GM21526 (cell line): ENCODE data around the gene CYP4F12.
"Not testable (repeated sequence)": the region's sequence is repeated elsewhere in the genome, so short reads cannot be mapped to it uniquely, and the experiment has no call there.

Experiments
- ATAC-seq: cut with Tn5 transposase; IDR thresholded peaks from one replicate; pipeline ENCODE4 v1.9.1; 2021; ENCODE audit warnings: moderate library complexity; ENCODE audit not compliant: unreplicated experiment, low FRiP score

CYP4F12 gene

GRCh38 chr19:15649526-15649925 is 23.4 kb upstream of the CYP4F12 start:
- ATAC-seq: no peak

GRCh38 chr19:15650123-15650522 is 22.8 kb upstream of the CYP4F12 start:
- ATAC-seq: not testable (repeated sequence)

- no peak for ATAC-seq
Measured at GRCh38 chr19:15651791-15652190, 21.1 kb upstream of the CYP4F12 start.

DNA sequence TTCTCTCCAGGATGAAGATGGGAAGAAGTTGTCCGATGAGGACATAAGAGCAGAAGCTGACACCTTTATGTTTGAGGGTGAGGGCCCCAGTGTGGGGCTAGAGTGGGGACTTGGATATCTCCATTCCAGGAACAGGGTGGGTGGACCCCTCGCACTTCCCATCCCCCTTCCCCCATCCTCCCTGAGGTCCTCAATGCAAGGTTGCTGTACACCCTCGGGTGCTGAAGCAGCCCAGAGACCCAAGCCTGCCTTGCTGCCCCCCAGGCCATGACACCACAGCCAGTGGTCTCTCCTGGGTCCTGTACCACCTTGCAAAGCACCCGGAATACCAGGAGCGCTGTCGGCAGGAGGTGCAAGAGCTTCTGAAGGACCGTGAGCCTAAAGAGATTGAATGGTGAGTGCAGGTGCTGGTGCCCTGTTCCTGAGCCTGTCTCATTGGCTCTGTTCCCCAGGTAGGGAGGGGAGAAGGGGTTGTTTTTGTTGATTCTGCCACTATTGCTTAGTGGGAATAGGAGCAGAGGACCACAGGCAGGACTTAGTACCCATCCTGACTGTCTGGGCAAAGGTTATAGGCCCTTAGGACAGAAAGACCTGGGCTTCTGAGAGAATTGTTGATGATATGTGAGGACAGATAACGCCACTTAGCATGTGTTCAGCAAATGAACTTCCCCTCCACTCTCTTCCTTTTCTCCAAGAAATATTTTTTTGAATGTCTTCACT is 20.2 kb upstream of the CYP4F12 start:
- no peak for ATAC-seq

DNA sequence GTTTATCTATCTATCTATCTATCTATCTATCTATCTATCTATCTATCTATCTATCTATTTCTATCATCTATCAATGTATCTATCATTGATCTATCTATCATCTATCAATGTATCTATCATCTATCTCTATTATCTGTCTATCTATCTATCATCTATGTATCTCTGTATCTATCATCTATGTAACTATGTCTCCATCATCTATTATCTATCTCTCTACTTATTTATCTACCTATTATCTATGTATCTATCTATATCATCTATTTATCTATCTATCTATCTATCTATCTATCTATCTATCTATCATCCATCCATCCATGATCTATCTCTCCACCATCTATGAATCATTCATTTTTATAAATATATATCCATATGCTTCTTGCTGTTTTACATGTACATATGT is 16.4 kb upstream of the CYP4F12 start:
- no peak for ATAC-seq

DNA sequence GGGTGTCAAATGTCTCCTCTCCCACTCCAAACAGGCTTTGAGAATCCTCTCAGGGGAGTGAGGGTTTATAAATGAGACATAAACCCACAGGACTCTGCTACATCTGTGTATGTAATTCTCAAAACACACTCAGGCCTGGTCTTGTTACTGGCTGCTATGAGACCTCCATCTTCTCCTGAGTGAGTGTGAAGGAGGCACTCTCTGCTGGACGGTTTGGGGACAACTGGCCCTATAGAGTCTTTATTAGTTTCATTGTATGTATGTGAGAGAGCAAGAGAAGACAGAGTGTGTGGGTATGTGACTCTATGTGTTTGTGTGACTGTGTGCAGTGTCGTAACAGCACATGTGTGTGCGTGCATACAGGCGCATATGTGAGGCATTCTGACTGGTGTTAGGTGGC is 9.6 kb upstream of the CYP4F12 start:
- ATAC-seq: no peak

DNA sequence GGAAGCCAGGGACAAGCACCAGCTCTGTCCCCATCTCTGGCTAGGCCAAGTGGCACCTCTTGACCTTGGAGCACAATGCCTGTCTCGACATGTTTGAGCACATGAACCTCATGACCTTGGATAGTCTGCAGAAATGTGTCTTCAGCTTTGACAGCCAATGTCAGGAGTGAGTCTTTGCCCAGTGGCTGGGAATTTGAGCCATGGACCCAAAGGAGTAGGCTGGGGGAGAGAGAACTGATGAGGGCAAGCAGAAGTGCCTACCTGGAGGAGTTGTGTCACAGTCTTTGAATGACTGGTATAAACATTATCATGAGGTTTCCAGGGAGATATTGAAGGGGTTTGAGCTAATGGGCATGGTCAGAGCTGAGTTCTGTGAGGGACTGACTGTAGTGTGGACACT is 6.7 kb upstream of the CYP4F12 start:
- no peak for ATAC-seq

DNA sequence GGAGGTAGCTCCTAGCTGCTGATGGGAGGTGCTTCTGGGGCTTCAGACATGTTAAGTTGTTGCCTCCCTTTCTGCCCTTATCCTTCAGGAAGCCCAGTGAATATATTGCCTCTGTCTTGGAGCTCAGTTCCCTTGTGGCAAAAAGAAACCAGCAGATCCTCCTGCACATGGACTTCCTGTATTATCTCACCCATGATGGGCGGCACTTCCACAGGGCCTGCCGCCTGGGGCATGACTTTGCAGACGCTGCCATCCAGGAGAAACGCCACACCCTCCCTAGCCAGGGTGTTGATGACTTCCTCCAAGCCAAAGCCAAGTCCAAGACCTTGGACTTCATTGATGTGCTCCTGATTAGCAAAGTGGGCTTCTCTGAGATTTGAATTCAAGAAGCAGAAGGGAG is 6.0 kb upstream of the CYP4F12 start:
- ATAC-seq: no peak

GRCh38 chr19:15669440-15669839 is 3.4 kb upstream of the CYP4F12 start:
- ATAC-seq: no peak

DNA sequence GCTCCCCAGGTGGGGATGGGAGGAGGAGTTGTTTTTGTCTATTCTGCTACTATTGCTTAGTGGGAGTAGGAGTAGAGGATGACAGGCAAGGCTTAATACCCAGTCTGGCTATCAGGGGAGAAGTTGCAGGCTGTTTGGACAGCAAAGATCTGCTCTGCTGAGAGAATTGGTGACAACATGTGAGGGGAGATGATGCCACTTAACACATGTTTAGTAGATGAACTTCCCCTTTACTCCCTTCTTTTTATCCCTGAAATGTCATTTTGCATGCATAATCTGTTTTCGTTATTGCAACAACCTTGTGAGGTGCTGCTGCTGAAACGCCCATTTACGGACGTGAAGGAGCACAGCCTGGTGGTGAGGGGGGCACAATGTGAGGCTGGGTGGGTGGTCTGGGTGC is 3.0 kb upstream of the CYP4F12 start:
- no peak for ATAC-seq

DNA sequence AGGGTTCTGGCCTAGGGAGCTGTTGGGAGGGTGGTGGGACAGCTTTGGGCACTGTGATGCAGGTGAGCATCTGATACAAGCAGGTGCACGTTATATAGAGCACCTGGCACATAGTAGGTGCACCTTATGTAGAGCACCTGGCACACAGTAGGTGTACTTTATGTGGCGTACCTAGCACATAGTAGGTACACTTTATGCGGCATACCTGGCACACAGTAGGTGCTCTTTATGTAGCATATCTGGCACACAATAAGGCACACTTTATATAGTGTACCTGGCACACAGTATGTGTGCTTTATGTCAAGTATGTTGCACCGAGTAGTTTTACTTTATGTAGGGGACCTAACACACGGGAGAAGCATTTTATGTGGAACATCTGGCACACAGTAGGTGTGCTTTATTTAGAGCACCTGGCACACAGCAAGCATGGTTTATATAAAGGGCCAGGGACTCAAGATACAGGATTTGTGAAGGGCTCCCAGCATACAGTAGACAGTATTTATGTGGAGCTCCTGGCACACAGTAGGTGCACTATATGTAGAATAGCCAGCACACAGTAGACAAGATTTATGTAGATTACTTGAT is 1.6 kb upstream of the CYP4F12 start:
- no peak for ATAC-seq

DNA sequence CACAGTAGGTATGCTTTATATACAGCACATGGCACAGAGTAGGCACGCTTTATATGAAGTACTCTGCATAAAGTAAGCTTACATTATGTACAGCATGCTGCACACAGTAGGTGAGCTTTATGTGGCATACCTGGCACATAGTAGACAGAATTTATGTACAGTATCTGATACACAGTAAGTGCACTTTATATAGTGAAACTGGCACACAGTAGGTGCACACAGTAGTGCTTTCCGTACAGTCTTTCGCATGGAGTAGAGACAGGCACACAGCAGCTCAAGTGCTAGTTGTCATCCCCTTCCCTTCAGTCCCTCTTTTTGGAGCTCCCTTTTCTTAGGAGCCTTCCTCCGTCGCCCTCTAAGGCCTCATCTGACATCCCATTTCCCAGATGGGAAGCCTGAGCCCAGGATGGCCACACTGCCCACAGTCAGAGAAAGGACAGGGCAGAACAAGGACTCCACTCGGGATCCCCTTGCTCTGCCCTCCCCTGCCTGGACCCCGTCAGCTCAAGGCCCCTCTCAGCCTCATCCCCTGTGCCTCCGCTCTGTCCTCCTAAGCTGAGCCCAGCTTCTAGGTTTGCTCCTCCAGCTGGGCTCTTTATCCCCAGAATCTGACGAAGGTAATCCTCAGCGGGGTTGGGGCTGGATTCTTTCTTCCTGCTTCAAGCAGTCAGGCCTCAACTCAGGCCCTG is 852 bp upstream of the CYP4F12 start:
- no peak for ATAC-seq

DNA sequence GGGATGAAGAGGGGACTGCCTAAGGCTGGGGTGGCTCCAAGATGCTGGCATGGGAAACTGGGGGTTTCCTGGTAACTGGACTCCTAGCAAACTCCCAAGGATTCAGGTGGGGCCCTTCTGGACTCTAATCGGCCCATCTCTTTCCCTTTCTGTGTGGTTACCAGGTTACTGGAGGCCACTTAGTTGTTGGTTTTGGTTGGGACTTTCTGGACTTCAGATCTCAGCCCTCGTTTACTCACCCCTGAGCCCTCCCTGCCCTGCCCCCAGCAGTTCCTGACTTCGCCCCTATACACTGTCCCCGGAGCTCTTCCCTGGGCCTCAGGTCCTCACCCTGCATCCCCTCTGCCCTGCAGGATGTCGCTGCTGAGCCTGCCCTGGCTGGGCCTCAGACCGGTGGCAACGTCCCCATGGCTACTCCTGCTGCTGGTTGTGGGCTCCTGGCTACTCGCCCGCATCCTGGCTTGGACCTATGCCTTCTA is 328 bp downstream of the CYP4F12 start:
- ATAC-seq: no peak

DNA sequence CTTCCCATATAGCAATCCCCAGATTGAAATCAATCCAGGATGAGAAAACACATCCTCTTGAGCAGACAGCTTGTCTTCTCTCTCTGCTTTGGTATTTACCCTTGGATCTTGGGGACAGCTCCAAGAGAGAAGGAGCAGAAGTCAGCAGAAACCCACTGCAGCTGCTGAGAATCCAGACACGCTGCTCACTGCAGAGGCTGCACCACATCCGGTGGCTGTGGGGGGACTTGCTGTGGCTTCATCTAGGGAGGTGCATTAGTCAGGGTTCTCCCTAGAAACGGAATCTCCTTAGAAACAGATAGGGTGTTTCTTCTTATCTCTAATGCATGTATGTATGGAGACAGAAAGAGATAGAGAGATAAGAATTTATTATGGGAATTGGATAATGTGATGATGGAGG is 2.7 kb downstream of the CYP4F12 start:
- no peak for ATAC-seq

DNA sequence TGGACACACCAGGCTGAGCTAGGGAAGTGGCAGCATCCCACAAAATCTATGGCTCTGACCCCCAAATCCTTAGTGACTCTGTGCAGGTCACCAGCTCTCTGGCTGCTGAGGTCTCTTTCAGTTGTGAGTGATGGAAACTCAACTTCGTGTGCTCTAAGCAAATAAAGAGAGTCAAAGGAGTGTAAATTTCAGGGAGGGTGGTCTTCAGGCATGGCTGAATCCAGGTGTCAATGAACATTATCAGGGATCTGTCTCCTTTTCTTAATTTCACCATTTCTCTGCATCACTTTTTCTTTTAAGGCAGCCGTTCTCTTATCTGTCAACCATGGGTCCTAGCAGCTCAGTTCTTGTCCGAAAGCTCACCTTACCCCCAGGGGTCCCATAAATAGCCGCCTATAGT is 6.2 kb downstream of the CYP4F12 start:
- ATAC-seq: no peak

- not testable (repeated sequence) for ATAC-seq
Measured at GRCh38 chr19:15679865-15680264, 7.0 kb downstream of the CYP4F12 start.

- no peak for ATAC-seq
Measured at GRCh38 chr19:15680478-15681322, 7.8 kb downstream of the CYP4F12 start.

DNA sequence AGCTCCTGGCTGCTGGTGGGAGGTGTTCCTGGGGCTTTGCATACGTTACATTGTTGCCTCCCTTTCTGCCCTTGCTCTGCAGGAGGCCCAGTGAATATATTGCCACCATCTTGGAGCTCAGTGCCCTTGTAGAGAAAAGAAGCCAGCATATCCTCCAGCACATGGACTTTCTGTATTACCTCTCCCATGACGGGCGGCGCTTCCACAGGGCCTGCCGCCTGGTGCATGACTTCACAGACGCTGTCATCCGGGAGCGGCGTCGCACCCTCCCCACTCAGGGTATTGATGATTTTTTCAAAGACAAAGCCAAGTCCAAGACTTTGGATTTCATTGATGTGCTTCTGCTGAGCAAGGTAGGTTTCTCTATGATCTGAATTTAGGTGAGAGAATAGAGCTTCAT is 10.5 kb downstream of the CYP4F12 start:
- ATAC-seq: no peak

DNA sequence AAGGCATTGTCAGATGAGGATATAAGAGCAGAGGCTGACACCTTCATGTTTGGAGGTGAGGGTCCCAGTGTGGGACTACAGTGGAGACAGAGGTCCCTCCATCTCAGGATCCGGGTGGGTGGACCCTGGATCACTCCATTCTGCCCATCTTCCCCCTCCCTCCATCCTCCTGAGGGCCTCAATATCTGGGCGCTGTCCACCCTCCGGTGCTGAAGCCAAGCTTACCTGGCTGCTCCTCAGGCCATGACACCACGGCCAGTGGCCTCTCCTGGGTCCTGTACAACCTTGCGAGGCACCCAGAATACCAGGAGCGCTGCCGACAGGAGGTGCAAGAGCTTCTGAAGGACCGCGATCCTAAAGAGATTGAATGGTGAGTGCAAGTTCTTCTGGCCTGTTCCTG is 11.9 kb downstream of the CYP4F12 start:
- ATAC-seq: no peak

GRCh38 chr19:15696654-15697194 is 23.8 kb downstream of the CYP4F12 start:
- ATAC-seq: no peak
